IMR-90 (cell line): ENCODE data around the gene EIF4G3. TPM values are rescaled to one million over a fixed set of nuclear protein-coding genes. Genes with fewer than 3 reads are reported as not detected.

Source experiments
- ATAC-seq: fragments of 200-7000 bp; cut with Tn5 transposase; 2 replicates; pipeline ENCODE4 v1.9.1; 2020; ENCODE audit warnings: low read depth, mild to moderate bottlenecking, moderate library complexity
- BruUV-seq: library from RNA; stranded (reverse); fragments of 400-500 nt; replicated peaks from 2 replicates; lab custom pipeline; 2021; lab: Mats Ljungman, UMichigan
- CTCF ChIA-PET: fragments of 300-600 bp; formaldehyde crosslinking; extraction: SDS; loops from one replicate; lab custom pipeline; 2021; ENCODE audit warnings: antibody characterized with exemption; lab: Yijun Ruan, JAX
- POLR2A ChIA-PET: fragments of 300-600 bp; sonication (Branson Sonifier 250); formaldehyde crosslinking; loops from one replicate; lab custom pipeline; 2022; ENCODE audit warnings: antibody characterized with exemption; ENCODE audit not compliant: unreplicated experiment; lab: Charles Lee
- DNase-seq: peaks from one replicate; pipeline ENCODE4 v3.0.0; 2013
- H2AFZ ChIP-seq: replicated peaks from 2 replicates; pipeline ENCODE3; 2013; ENCODE audit warnings: low read length, mild to moderate bottlenecking; ENCODE audit not compliant: poor library complexity
- H2AK5ac ChIP-seq: 2 replicates; pipeline ENCODE4 v1.6.1; 2013; ENCODE audit warnings: low read depth, low read length, inconsistent platforms
- H2AK9ac ChIP-seq: replicated peaks from 2 replicates; pipeline ENCODE3; 2013; ENCODE audit warnings: mild to moderate bottlenecking, low read depth, low read length, moderate library complexity; ENCODE audit not compliant: poor library complexity
- H2BK120ac ChIP-seq: 2 replicates; pipeline ENCODE4 v1.6.1; 2013; ENCODE audit warnings: low read depth, low read length, inconsistent platforms
- H2BK15ac ChIP-seq: 3 replicates; pipeline ENCODE4 v1.6.1; 2013; ENCODE audit warnings: low read depth, low read length, inconsistent platforms
- H2BK20ac ChIP-seq: 2 replicates; pipeline ENCODE4 v1.6.1; 2013; ENCODE audit warnings: low read depth, mild to moderate bottlenecking, inconsistent platforms, low read length, moderate library complexity
- H2BK5ac ChIP-seq: 2 replicates; pipeline ENCODE4 v1.6.1; 2013; ENCODE audit warnings: mild to moderate bottlenecking, low read depth, low read length, inconsistent platforms; ENCODE audit not compliant: poor library complexity, severe bottlenecking
- H3K14ac ChIP-seq: replicated peaks from 2 replicates; pipeline ENCODE4 v1.6.1; 2013; ENCODE audit warnings: low read depth, low read length, inconsistent platforms
- H3K18ac ChIP-seq: 2 replicates; pipeline ENCODE4 v1.6.1; 2013; ENCODE audit warnings: low read depth, low read length, control low read depth
- H3K23ac ChIP-seq: 2 replicates; pipeline ENCODE4 v1.6.1; 2013; ENCODE audit warnings: low read depth, low read length, inconsistent platforms
- H3K27ac ChIP-seq: 2 replicates; pipeline ENCODE4 v1.5.1; 2013; ENCODE audit warnings: mild to moderate bottlenecking, control low read depth, low read length; ENCODE audit not compliant: insufficient read depth
- H3K27me3 ChIP-seq: 2 replicates; pipeline ENCODE4 v1.6.1; 2013; ENCODE audit warnings: low read length; ENCODE audit not compliant: control insufficient read depth, insufficient read depth
- H3K36me3 ChIP-seq: 2 replicates; pipeline ENCODE4 v1.6.1; 2013; ENCODE audit warnings: low read length, mixed read lengths; ENCODE audit not compliant: control insufficient read depth, insufficient read depth
- H3K4ac ChIP-seq: 2 replicates; pipeline ENCODE4 v1.6.1; 2013; ENCODE audit warnings: low read depth, low read length, inconsistent platforms
- H3K4me1 ChIP-seq: 2 replicates; pipeline ENCODE4 v1.6.1; 2013; ENCODE audit warnings: low read length, mixed read lengths; ENCODE audit not compliant: control insufficient read depth, insufficient read depth
- H3K4me2 ChIP-seq: 2 replicates; pipeline ENCODE4 v1.6.1; 2013; ENCODE audit warnings: low read depth, mild to moderate bottlenecking, control low read depth, low read length, moderate library complexity
- H3K4me3 ChIP-seq: 2 replicates; pipeline ENCODE4 v1.5.1; 2013; ENCODE audit warnings: low read depth, mild to moderate bottlenecking, control low read depth, low read length, moderate library complexity; ENCODE audit not compliant: insufficient read depth
- H3K56ac ChIP-seq: 2 replicates; pipeline ENCODE4 v1.6.1; 2013; ENCODE audit warnings: low read length, inconsistent platforms; ENCODE audit not compliant: insufficient read depth; ENCODE audit errors: extremely low read depth
- H3K79me1 ChIP-seq, 2 experiments: 2 replicates each; pipeline ENCODE4 v1.6.1; 2013; ENCODE audit warnings: low read length in 2 of 2, inconsistent platforms in 1 of 2, low read depth in 1 of 2
- H3K9ac ChIP-seq: 2 replicates; pipeline ENCODE4 v1.6.1; 2013; ENCODE audit warnings: low read depth, low read length, control low read depth
- H3K9me1 ChIP-seq: 2 replicates; pipeline ENCODE4 v1.6.1; 2013; ENCODE audit warnings: low read length, inconsistent platforms; ENCODE audit not compliant: insufficient read depth
- H3K9me3 ChIP-seq: 2 replicates; pipeline ENCODE4 v1.6.1; 2013; ENCODE audit warnings: low read length; ENCODE audit not compliant: control insufficient read depth, insufficient read depth
- H4K20me1 ChIP-seq: 2 replicates; pipeline ENCODE4 v1.6.1; 2013; ENCODE audit warnings: low read length, inconsistent platforms; ENCODE audit not compliant: insufficient read depth
- H4K5ac ChIP-seq: 2 replicates; pipeline ENCODE4 v1.6.1; 2013; ENCODE audit warnings: mild to moderate bottlenecking, low read depth, low read length, control low read depth
- H4K8ac ChIP-seq, 2 experiments: 2 replicates each; pipeline ENCODE4 v1.6.1; 2013; ENCODE audit warnings: low read depth in 2 of 2, low read length in 2 of 2, control low read depth in 1 of 2, inconsistent platforms in 1 of 2
- H4K91ac ChIP-seq: 2 replicates; pipeline ENCODE4 v1.6.1; 2013; ENCODE audit warnings: low read depth, low read length, inconsistent platforms; ENCODE audit not compliant: insufficient read depth
- CEBPB ChIP-seq: IDR thresholded peaks from 2 replicates; pipeline ENCODE4 v1.6.1; 2012; ENCODE audit warnings: low read depth, low read length, improper control_type of control experiment
- FOS ChIP-seq: fragments of 150-350 bp; IDR thresholded peaks from 2 replicates; pipeline ENCODE4 v1.6.1; 2016; ENCODE audit warnings: low read depth, low read length
- MAFK ChIP-seq: IDR thresholded peaks from 2 replicates; pipeline ENCODE4 v1.6.1; 2012; ENCODE audit warnings: low read depth, low read length, improper control_type of control experiment
- WGBS, 2 experiments: methylation state at CpG; one replicate each; pipeline versions ENCODE4 v1.1.5 to v1.1.7; 2013; ENCODE audit warnings: missing lambda C conversion rate in 2 of 2; ENCODE audit not compliant: insufficient read length in 1 of 2; ENCODE audit errors: extremely low coverage in 2 of 2; 5-methylcytosine and 5-hydroxymethylcytosine counted together
- dilution Hi-C: fragments of 300-500 bp; cut with HindIII; formaldehyde crosslinking; loops from one replicate; pipeline ENCODE4 v1.14.3; 2018; ENCODE audit warnings: low sequenced_read_pairs; ENCODE audit not compliant: unreplicated experiment
- in situ Hi-C: fragments of 300-500 bp; cut with MboI; formaldehyde crosslinking; loops from 3 replicates; pipeline ENCODE4 v1.14.3; 2019; ENCODE audit warnings: low sequenced_read_pairs, inconsistent platforms, mixed read lengths
- intact Hi-C: fragments of 100-400 bp; cut with micrococcal nuclease; formaldehyde crosslinking; loops from 2 replicates; pipeline ENCODE4 v1.10.0; 2022
- polyA plus RNA-seq, 3 experiments: library from polyadenylated mRNA; depleted of rRNA; stranded (reverse); fragments of >200 nt; gene quantifications; 2 replicates each; pipeline ENCODE4 v1.2.3, GENCODE V29; 2012; ENCODE audit warnings: low replicate concordance in 1 of 3
- total RNA-seq: library from RNA; depleted of rRNA; stranded (reverse); fragments of >200 nt; gene quantifications from 2 replicates; pipeline ENCODE4 v1.2.3, GENCODE V29; 2012

EIF4G3 gene
- total and polyA plus RNA-seq, 2 of the 4 experiments (the other 2 are of a cell fraction): 25.8 to 49.2 TPM

DNA sequence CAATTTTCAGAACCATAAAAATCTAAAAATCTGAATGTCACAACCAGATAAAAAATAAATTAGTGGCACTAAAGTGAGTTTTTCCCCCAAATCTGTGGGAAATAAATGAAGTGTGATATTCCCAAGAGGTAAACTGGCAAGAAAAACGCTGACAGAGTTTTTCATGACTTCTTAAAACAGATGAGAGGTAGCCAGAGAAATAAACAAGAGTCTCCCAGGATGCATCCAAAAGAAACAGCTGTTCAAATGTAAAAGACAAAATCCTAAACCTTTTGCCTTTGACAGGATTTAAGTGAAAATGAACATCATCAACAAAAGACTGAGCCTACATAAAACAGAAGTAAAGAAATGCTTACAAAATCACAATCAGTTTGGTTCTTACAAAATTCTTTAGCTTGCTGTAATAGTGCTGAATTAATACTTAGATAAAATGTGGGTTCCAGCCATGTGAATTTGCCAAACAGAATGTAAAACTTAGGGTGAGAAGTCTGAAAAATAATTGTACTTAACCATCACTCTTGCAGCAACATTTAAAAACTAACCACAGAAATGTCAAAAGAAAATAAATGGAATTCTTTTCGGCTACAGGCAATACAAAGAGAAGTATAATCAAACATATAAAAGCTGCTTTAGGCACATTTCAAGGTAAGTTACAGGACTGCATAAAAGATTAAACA lies 133.6 kb downstream of the EIF4G3 start:
- Histone ChIP-seq H2AK9ac (no peak overlapping the region), H3K4me2 (peak overlapping the region; percentile 41; the same call in 1 of the 2 replicates), H4K20me1 (peaks cover 59% of the 10 kb centered on the region), H3K4me3 (no peak overlapping the region), H3K23ac (no peak overlapping the region), H3K4me1 (peaks cover 11% of the 10 kb centered on the region), H2BK20ac (no peak overlapping the region), H3K4ac (0 out of 2 replicates have a peak overlapping the region, but pooled peaks have one; percentile 9), H3K9ac (no peak overlapping the region), H4K5ac (no peak overlapping the region), H3K79me1 (peaks cover 29 to 75% of the 10 kb centered on the region in 2 experiments), H4K8ac (no peak overlapping the region), H3K56ac (no peak overlapping the region), H3K14ac (no peak overlapping the region), H4K91ac (no peak overlapping the region), H3K9me3 (no peaks in the 10 kb centered on the region), H3K36me3 (0 out of 2 replicates have a peak, but pooled peaks cover 2% of the 10 kb centered on the region), H2AK5ac (peak overlapping the region; percentile 57; the same call in 1 of the 2 replicates), H2AFZ (no peak overlapping the region), H3K27me3 (no peaks in the 10 kb centered on the region), H2BK5ac (no peak overlapping the region), H3K9me1 (peaks cover 12% of the 10 kb centered on the region), H3K27ac (no peak overlapping the region), H2BK15ac (no peak overlapping the region), H3K18ac (no peak overlapping the region), H2BK120ac (no peak overlapping the region)
- POLR2A ChIA-PET: no interaction called here
- ATAC-seq: peak; percentile 42
- DNase-seq: peak; percentile 72
- dilution Hi-C loops (no loop called here), in situ Hi-C loops (no loop called here), intact Hi-C loops (no loop called here)
- no CpG with 5 or more reads among the region's 2 CpGs for WGBS, 2 experiments
- TF ChIP-seq FOS (no peak), CEBPB (peak; percentile 70), MAFK (peak; percentile 35; the same call in 1 of the 2 replicates)
- CTCF ChIA-PET: interaction anchor here (0.9 kb wide), 1 partner anchor 15 kb away, joined by 3 read pairs; no protein-coding TSS in a partner anchor
- BruUV-seq: no TSS peak
